Adipose tissue (tissue), 3 donors: Measurements from ENCODE around the gene ANXA2R. TPM values are rescaled to one million over a fixed set of nuclear protein-coding genes. Genes with fewer than 3 reads are reported as not detected.

Experiments
- polyA plus RNA-seq, 3 donors: library from polyadenylated mRNA; stranded (reverse); fragments of 200-250 nt; gene quantifications; one replicate each; pipeline ENCODE4 v1.2.3, GENCODE V29; 2013
- donor health status: healthy with polysubstance abuse.
- donor health status: Bipolar disorder and iron deficiency.
- donor health status: healthy.

ANXA2R gene
- polyA plus RNA-seq, 3 donors, result 1.1 to 5.8 (median 3.1) TPM

Other genes with a start within 250 kb of the ANXA2R start
- 100 to 1,000 TPM in 2 of 3 donors, 10 to 100 TPM in 1; 83.3 to 442 (median 228) TPM for gene SELENOP, start 228.4 kb downstream of the ANXA2R start, polyA plus RNA-seq
- gene ZNF131, start 80.6 kb upstream of the ANXA2R start, polyA plus RNA-seq, result 10 to 100 TPM in 2 of 3 donors, 1 to 10 TPM in 1; 8.5 to 32.4 (median 16.0) TPM
- under 1 TPM; 0.20 to 0.34 (median 0.33) TPM for gene NIM1K, start 151.9 kb upstream of the ANXA2R start, polyA plus RNA-seq